Caco-2 (cell line): ENCODE measurements around the gene CCDC73. TPM values are rescaled to one million over a fixed set of nuclear protein-coding genes. Genes with fewer than 3 reads are reported as not detected.

Experiments used
- BruUV-seq: library from RNA; stranded (reverse); fragments of 400-500 nt; replicated peaks from 2 replicates; lab custom pipeline; 2021; lab: Mats Ljungman, UMichigan
- CTCF ChIA-PET: fragments of 300-600 bp; sonication (Branson Sonifier 250); formaldehyde crosslinking; loops from one replicate; lab custom pipeline; 2022; ENCODE audit warnings: antibody characterized with exemption; lab: Charles Lee
- POLR2A ChIA-PET: fragments of 300-600 bp; sonication (Branson Sonifier 250); formaldehyde crosslinking; loops from one replicate; lab custom pipeline; 2022; ENCODE audit warnings: antibody characterized with exemption; lab: Charles Lee
- DNase-seq, 2 experiments: peaks; one replicate each; pipeline versions ENCODE4 v3.0.0 to v3.0.0-alpha.2; 2020 to 2022
- H3K27me3 ChIP-seq: replicated peaks from 2 replicates; pipeline ENCODE4 v1.6.0; 2011; ENCODE audit warnings: low read length; ENCODE audit not compliant: control insufficient read depth, insufficient read depth
- H3K36me3 ChIP-seq: 2 replicates; pipeline ENCODE4 v1.5.1; 2011; ENCODE audit warnings: low read length; ENCODE audit not compliant: control insufficient read depth, insufficient read depth
- H3K4me1 ChIP-seq: fragments of 250-450 bp; sonication (Bioruptor Pico); 2 replicates; pipeline ENCODE4 v1.5.1; 2020; ENCODE audit warnings: mild to moderate bottlenecking
- H3K4me3 ChIP-seq: 2 replicates; pipeline ENCODE4 v1.5.1; 2011; ENCODE audit warnings: low read depth, mild to moderate bottlenecking, control low read depth, low read length
- H3K9me3 ChIP-seq: fragments of 250-450 bp; sonication (Bioruptor Pico); 2 replicates; pipeline ENCODE4 v1.5.1; 2020; ENCODE audit warnings: mild to moderate bottlenecking, moderate library complexity
- H3K27ac Mint-ChIP-seq: one replicate; pipeline ENCODE4 v1.8.0; 2022; ENCODE audit warnings: mixed read lengths; ENCODE audit not compliant: unreplicated experiment
- H3K27me3 Mint-ChIP-seq: one replicate; pipeline ENCODE4 v1.8.0; 2022; ENCODE audit warnings: mixed read lengths; ENCODE audit not compliant: insufficient read depth, unreplicated experiment
- H3K36me3 Mint-ChIP-seq: one replicate; pipeline ENCODE4 v1.8.0; 2022; ENCODE audit warnings: mild to moderate bottlenecking, mixed read lengths; ENCODE audit not compliant: insufficient read depth, unreplicated experiment
- H3K4me1 Mint-ChIP-seq: one replicate; pipeline ENCODE4 v1.8.0; 2022; ENCODE audit warnings: low read depth, mixed read lengths; ENCODE audit not compliant: unreplicated experiment
- H3K4me3 Mint-ChIP-seq: one replicate; pipeline ENCODE4 v1.8.0; 2022; ENCODE audit warnings: mild to moderate bottlenecking, moderate library complexity, mixed read lengths; ENCODE audit not compliant: unreplicated experiment
- H3K9me3 Mint-ChIP-seq: one replicate; pipeline ENCODE4 v1.8.0; 2022; ENCODE audit warnings: mixed read lengths; ENCODE audit not compliant: unreplicated experiment
- CTCF ChIP-seq, 2 experiments: fragments of 200-600 bp in 1 of 2; IDR thresholded peaks; 1 replicate in 1 of 2; 2 replicates in 1 of 2; pipeline versions ENCODE4 v1.5.1 to v1.8.0; 2011 to 2022; ENCODE audit warnings: antibody characterized with exemption in 1 of 2, control low read depth in 1 of 2, inconsistent platforms in 1 of 2, low read depth in 1 of 2, low read length in 1 of 2, mild to moderate bottlenecking in 1 of 2, moderate library complexity in 1 of 2; ENCODE audit not compliant: insufficient read depth in 1 of 2, severe bottlenecking in 1 of 2, unreplicated experiment in 1 of 2
- intact Hi-C: fragments of 100-400 bp; cut with micrococcal nuclease; formaldehyde crosslinking; loops from one replicate; pipeline ENCODE4 v1.10.0; 2022; ENCODE audit not compliant: unreplicated experiment
- total RNA-seq: library from RNA; stranded (reverse); gene quantifications from 2 replicates; pipeline ENCODE4 v1.2.3, GENCODE V29; 2022

CCDC73 gene
- total RNA-seq, 1 experiment from 2014 or later: not detected

GRCh38 chr11:32594272-32594671, 200.2 kb downstream of the CCDC73 start:
- CTCF ChIA-PET: no interaction called here
- H3K4me3 ChIP-seq: no peak overlapping the region
- H3K36me3 Mint-ChIP-seq: peaks cover 89% of the 10 kb centered on the region
- intact Hi-C loops: no loop called here
- no peaks in the 10 kb centered on the region for H3K4me1 Mint-ChIP-seq
- BruUV-seq: TSS peak; percentile 2
- H3K36me3 ChIP-seq: 0 out of 2 replicates have a peak, but pooled peaks cover 1% of the 10 kb centered on the region
- no peaks in the 10 kb centered on the region for H3K9me3 ChIP-seq
- no peak for TF ChIP-seq CTCF (IDR thresholded peaks at IDR 0.05; ENCODE audit: insufficient read depth in 1 of 2, low read depth in 1 of 2, low read length in 1 of 2, severe bottlenecking in 1 of 2, unreplicated experiment in 1 of 2)
- H3K27ac Mint-ChIP-seq: no peak overlapping the region
- no peaks in the 10 kb centered on the region for H3K27me3 Mint-ChIP-seq
- no peak for DNase-seq
- H3K27me3 ChIP-seq: no peaks in the 10 kb centered on the region
- no peak overlapping the region for H3K4me3 Mint-ChIP-seq
- no peaks in the 10 kb centered on the region for H3K9me3 Mint-ChIP-seq
- POLR2A ChIA-PET: no interaction called here
- no peaks in the 10 kb centered on the region for H3K4me1 ChIP-seq

DNA sequence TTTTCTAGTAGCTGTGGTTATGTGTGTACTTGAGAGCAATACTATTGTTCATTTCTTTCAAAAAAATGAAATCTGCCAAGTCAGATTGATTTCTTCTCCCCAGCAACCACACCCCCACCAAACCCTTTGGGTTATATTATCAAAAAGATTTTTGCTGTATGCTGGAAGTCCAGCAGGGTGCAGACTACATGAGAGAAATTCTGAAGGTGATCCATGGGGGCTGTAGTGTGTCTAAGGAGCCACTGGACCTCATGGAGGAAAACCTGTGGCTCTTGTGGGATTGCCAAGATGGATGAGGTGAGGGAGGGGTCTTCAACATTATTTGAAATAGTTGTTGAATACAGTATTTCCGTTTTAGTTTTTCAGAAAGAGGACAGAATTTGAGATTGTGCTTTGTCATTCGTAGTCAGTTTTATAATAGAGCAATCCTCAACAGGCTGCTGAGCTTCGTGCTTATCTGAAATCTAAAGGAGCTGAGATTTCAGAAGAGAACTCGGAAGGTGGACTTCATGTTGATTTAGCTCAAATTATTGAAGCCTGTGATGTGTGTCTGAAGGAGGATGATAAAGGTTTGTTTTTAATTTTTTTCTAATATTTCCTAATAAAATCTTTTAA, 207.8 kb downstream of the CCDC73 start:
- ChIA-PET POLR2A (interaction anchor here (0.5 kb wide), 1 partner anchor 152 kb away, joined by 3 read pairs; no protein-coding TSS in a partner anchor), CTCF (interaction anchor here (0.6 kb wide), 1 partner anchor 48 kb away, joined by 3 read pairs; no protein-coding TSS in a partner anchor)
- no peaks in the 10 kb centered on the region for H3K27me3 Mint-ChIP-seq
- no TSS peak for BruUV-seq
- intact Hi-C loops: loop anchor here (10.0 kb wide), 2 partner anchors 208 to 772 kb away; partner anchors contain the start of genes CCDC73 and PAX6
- no peaks in the 10 kb centered on the region for H3K9me3 Mint-ChIP-seq
- Histone ChIP-seq H3K27me3 (no peaks in the 10 kb centered on the region), H3K4me1 (peaks cover 14% of the 10 kb centered on the region), H3K4me3 (no peak overlapping the region), H3K36me3 (no peaks in the 10 kb centered on the region), H3K9me3 (no peaks in the 10 kb centered on the region)
- peaks cover 68% of the 10 kb centered on the region for H3K36me3 Mint-ChIP-seq
- H3K4me3 Mint-ChIP-seq: no peak overlapping the region
- peak; percentile 24 to 46 for TF ChIP-seq CTCF (IDR thresholded peaks at IDR 0.05; ENCODE audit: insufficient read depth in 1 of 2, low read depth in 1 of 2, low read length in 1 of 2, severe bottlenecking in 1 of 2, unreplicated experiment in 1 of 2)
- DNase-seq: peak in 1 of 2 experiments; percentile 39
- H3K27ac Mint-ChIP-seq: peak overlapping the region; percentile 34
- H3K4me1 Mint-ChIP-seq: peaks cover 14% of the 10 kb centered on the region

DNA sequence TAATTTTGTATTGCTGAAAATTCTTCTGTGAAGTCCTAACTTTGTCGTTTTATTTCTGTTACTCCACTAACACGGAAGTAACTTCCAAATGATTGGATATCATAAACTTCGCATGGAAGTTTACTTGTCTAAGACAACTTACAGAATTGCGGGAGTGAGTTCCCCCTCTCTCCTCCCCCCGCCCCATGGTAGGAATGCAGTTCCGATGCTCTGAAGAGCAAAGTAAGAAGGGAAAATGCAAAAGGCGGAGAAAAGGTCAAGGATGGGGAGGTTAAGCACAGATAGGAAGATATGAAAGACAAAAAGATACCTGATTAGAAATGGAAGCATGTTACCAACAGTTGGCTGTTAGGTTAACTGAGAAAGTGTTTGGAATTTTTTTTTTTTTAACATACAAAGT, 209.5 kb downstream of the CCDC73 start:
- H3K4me1 Mint-ChIP-seq: peaks cover 14% of the 10 kb centered on the region
- H3K36me3 Mint-ChIP-seq: peaks cover 52% of the 10 kb centered on the region
- no peaks in the 10 kb centered on the region for H3K9me3 ChIP-seq
- H3K36me3 ChIP-seq: no peaks in the 10 kb centered on the region
- TSS peak; percentile 40 for BruUV-seq
- peak overlapping the region; percentile 95 for H3K4me3 ChIP-seq
- H3K4me3 Mint-ChIP-seq: peak overlapping the region; percentile 83
- POLR2A ChIA-PET: no interaction called here
- no peaks in the 10 kb centered on the region for H3K9me3 Mint-ChIP-seq
- H3K4me1 ChIP-seq: peaks cover 23% of the 10 kb centered on the region
- TF ChIP-seq CTCF (IDR thresholded peaks at IDR 0.05; ENCODE audit: insufficient read depth in 1 of 2, low read depth in 1 of 2, low read length in 1 of 2, severe bottlenecking in 1 of 2, unreplicated experiment in 1 of 2): no peak
- peak overlapping the region; percentile 93 for H3K27ac Mint-ChIP-seq
- no peak for DNase-seq
- CTCF ChIA-PET: no interaction called here
- H3K27me3 ChIP-seq: no peaks in the 10 kb centered on the region
- intact Hi-C loops: loop anchor here (10.0 kb wide), 2 partner anchors 210 to 770 kb away; partner anchors contain the start of genes CCDC73 and PAX6
- no peaks in the 10 kb centered on the region for H3K27me3 Mint-ChIP-seq
